NCI-H2196 treated with DMSO at 0.1 percent for 48 hours (cell line): Measurements from ENCODE around the gene RORB.

Source experiments
- DNase-seq: peaks from one replicate; lab custom pipeline; 2025; ENCODE audit not compliant: unreplicated experiment; lab: John Stamatoyannopoulos, UW

The RORB gene

DNA sequence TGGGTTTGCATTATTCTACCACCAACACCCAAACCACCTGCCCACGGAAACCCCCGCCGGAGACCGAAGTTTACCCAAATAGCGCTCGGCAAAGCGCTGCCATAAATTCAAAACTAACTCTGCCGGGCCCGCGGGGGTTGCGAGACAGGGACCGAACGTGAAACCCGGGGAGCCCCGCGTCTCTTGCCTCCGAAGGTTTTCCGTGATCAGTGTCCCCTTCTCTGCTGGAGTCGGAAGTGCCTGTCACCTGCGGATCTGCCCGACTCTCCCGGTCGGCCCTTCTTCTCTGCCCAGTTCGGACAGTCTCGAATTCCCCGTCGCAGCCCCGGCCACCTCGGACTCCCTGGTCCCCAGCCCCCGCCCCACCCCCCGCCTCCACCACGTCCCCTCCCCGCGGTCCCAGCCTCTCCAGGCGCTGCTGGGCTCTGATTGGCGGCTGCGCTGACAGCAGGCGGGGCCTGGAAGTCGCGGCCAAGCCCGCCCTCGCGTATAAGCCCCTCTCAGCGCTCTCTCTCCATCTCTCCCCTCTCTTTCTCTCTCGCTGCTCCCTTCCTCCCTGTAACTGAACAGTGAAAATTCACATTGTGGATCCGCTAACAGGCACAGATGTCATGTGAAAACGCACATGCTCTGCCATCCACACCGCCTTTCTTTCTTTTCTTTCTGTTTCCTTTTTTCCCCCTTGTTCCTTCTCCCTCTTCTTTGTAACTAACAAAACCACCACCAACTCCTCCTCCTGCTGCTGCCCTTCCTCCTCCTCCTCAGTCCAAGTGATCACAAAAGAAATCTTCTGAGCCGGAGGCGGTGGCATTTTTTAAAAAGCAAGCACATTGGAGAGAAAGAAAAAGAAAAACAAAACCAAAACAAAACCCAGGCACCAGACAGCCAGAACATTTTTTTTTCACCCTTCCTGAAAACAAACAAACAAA is at the start of gene RORB:
TSS of gene RORB (plus strand) at position 517 of the 929 bp plus-strand sequence. CDS start 642 bp downstream, outside the sequence.
- DNase-seq, result peak; percentile 5

DNA sequence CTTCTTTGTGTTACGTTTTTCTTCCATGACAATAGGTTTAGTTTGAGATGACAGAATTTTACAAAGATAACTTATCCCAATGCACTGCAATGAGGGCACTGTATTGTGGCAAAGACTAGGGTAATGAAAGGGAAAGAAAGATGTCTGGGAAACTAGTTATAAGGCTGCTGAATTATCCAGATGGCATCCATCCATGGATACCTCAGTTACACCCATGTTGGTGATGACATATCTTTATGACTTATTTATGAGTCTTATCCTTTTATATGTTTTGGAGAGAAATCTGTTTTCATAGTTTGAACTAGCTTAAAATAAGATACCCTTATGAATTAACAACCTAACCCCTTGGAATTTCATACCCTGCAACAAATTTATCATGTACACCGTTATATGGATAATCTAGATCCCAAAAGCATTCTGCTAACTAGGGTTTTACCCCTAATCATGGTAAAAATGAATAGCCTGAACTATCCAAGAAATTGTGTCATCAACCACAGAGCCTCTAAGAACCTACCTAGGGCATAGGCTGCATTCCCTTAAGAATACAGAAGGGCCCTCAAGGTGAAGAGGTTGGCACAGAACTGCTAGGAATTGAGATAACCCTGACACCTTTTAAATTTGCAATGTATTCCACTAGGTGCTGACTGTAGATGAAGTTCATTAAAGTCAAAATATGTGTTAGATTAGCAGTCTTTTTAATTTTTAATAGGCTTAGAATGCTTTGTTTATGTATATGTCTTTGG is 49.5 kb upstream of the RORB start:
- DNase-seq, result no peak

DNA sequence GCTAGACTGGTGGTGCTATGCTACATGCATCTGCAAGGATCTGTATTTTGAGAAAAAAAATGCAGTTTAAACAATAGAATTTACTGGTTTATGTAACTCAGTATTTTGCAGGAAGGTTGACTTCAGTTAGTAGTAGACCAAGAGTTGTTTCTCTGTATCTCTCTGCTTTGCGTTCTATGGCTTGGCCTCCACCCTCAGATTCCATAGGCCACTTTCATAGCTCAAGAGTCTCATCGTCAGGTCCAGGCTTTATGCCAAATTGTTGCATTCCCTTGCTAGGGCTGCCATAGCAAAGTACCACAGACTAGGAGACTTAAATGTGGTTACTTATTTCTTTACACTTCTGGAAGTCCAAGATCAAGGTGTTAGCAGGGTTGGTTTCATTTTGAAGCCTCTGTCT is 48.1 kb upstream of the RORB start:
- no peak for DNase-seq

DNA sequence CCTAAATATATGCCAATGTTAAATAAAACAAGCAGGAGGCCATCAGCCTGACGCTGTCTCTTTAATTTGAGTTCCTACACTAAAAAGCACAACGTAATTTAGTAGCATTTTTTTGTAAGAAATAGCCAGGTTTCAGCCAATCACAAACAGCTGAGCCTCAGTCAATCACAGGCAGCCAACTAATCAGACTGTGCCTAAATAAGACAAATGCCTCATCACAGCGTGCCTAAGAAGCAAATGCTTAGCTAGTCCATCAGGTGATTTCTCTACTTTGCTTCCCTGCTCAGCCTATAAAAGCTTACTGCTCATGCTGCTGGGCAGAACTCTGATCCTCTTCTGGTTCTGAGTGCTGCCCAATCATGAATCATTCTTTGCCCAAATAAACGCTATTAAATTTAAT is 38.3 kb upstream of the RORB start:
- DNase-seq, result no peak

DNA sequence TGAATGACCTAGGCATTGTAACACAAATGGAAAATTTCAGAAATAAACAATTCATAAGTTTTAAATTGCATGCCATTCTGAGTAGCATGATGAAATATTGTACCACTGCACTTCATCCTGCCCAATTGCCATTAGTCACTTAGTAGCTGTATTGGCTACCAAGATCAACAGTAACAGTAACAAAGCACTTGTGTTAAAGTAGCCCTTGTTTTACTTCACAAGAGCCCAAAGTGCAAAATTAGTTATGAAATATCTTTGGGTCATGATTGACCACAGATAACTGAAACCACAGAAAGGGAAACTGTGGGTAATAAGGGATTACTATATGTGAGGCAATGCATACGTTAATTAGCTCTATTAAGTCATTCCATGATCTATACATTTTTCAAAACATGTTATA is 33.3 kb upstream of the RORB start:
- DNase-seq, result no peak

DNA sequence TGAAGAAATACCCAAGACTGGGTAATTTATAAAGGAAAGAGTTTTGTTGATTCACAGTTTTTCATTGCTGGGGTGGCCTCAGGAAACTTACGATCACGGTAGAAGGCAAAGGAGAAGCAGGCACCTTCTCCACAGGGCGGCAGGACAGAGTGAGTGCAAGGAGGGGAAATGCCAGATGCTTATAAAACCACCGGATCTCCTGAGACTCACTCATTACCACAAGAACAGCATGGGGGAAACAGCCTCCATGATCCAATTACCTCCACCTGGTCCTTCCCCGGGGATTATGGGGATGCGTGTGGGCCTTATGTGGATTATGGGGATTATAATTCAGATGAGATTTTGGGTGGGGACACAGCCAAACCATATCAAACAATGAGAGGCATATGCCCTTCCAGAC is 18.5 kb upstream of the RORB start:
- DNase-seq, result no peak

DNA sequence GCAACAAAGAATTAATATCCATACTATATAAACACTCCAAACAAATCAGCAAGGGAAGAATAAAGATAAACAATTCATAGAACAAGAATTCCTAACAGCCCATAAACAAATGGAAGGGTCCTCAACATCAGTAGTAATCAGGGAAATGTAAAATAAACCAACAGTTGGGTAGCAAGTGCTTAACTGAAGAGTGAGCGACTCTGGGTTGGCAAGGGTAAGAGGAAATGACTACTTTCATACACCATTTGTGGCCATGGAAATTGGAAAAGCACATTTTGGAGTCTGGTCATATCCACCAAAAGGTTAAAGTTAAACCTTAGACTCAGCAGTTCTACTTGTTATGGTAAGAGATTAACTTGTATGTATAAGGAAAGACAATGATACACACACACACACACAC is 17.4 kb upstream of the RORB start:
- DNase-seq, result no peak

DNA sequence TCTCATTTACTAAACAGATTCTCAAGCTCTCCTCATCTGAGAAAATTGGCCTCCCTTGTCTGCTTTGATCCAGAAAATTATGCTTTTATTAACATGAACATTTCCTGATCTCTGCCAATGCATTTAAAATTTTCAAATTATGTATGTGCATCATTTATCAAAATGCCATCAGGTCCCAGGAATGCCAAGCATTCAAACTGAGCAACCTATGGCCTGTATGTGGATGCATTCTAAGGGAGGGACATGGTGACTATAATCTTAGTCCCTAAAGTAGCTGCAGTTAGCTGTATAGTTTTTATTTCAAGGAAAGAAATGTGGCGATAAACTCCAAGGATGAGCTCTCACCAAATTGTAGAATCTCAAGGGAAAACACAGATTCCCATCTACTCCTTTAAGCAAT is 9.7 kb upstream of the RORB start:
- DNase-seq, result no peak

DNA sequence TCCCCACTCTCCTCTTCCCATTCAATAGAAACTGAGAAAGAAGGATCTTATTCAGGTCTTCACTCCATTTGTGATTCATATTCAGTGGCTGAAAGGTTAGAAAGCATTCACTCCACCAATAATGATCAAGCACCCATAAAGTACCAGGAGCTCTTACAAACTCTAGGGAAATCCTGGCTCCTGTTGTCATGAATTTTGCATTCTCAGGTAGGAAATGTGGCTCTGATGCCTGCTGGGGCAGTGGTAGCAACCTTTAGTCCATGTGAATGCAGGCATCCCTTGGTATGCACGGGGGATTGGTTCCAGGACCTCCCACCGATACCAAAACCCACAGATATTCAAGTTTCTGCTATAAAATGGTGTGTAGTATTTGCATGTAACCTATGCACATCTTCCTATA is 3.6 kb upstream of the RORB start:
- no peak for DNase-seq

DNA sequence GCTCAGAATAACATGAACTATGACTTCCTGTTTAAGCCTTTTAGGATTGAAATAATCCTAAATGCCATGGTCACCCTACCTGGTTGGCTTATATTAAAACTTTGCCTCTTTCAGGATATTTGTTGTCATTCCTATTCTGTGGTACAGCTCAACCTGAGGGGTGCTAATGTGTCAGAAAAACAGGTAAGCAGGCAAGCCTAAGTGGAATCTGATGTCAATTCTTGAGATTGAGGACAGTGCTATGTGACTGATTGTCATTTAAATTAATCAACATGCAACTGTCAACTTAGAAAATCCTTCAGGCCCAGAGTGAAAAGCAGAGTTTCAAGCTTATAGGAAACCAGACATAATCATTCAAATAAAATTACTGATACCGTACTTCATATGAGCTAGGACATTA is 2.6 kb upstream of the RORB start:
- DNase-seq, result no peak

DNA sequence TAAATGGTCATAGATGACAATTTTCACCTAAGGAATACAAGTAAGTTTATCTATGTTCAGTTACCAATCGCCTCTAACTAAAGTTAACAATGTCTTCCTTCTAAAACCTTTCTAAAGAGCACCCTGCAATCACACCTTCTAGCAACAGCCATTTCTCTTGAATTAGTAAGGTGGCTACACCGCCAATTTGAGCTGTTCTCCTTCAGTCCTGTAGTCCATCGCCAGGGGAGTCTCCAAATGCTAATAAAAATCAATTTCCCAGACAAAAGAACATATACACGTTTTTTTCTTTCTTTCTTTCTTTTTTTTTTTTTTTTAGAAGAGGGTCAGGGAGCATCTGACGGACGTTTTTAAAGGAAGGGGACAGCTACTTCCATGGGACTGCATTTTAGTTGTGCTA is 729 bp upstream of the RORB start:
- no peak for DNase-seq

DNA sequence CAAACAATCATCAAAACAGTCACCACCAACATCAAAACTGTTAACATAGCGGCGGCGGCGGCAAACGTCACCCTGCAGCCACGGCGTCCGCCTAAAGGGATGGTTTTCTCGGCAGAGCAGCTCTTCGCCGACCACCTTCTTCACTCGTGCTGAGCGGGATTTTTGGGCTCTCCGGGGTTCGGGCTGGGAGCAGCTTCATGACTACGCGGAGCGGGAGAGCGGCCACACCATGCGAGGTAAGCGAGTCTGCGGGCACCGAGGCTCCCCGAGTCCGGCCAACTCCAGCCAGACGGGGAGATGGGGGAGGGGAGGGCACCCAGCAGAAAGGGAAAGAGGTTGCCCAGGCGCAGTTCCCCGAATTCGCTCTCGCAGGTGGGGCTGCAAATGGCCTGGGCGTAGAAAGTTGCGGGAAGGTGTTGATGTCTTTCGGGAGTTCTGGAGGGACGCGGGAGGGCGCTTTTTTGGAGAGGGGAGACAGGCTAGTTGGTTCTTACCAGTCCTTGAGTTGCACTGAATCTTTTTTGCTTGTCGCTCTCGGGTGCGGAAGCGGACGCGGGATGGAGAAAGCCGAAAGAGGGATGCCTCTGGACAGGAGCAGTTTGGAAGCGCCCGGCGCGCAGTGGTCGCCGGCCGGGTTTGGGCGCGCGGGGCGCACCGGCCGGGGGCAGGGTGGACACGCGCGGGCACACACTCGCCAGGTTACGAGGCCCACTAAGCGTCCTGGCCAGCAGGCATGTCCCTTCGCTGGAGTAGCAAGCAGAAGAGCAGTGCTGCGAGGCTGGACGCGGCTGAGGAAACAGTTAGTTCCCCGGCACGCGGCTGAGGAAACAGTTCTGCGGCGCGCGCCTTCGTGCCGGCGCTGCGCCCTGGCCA is 849 bp downstream of the RORB start:
- no peak for DNase-seq

DNA sequence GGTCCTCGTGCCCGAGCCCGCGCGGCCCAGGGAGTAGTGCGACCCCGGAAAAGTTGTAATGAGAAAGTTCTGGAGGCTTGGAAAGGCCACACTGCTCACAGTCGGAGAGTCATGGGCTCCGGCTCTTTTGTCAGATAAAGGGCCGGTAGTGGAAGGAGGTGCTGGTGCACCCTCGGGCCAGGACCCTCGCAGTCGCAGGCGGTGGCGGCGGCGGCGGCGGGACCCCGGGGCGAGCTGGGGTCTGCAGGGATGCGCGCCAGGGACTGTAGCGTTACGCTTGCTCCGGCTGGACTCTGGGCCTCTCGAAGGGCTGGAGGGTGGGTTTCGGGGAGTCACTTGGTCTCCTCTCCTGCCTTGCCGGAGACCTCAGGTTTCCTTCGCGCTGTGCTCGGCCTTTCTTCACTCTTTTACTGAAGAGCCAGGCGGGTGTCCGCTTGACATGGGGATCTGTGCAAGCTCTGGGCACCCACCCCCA is 1.5 kb downstream of the RORB start:
- DNase-seq, result no peak

DNA sequence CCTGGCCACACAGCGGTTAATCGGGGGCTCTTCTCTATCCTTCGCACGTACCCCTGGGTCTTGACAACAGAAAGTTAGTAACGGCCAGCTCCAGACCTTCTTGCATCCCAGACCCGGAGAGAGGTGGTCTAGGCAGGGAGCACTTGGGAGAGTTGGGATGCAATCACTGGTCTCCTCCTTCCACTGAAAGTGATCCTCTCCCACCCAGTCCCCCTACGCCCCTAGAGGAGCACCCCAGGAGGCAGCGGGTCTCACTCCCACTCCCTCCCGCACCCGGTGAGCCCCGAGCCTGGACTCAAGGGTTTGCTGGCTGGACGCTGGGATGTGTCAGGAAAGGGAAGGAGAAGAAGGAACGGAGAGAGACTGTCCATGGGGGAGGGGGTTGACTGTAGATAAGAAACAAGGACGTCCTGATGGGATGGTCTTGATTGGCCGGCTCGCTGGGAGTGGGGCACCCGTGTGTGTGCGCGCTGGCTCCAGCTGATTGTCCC is 2.0 kb downstream of the RORB start:
- no peak for DNase-seq

DNA sequence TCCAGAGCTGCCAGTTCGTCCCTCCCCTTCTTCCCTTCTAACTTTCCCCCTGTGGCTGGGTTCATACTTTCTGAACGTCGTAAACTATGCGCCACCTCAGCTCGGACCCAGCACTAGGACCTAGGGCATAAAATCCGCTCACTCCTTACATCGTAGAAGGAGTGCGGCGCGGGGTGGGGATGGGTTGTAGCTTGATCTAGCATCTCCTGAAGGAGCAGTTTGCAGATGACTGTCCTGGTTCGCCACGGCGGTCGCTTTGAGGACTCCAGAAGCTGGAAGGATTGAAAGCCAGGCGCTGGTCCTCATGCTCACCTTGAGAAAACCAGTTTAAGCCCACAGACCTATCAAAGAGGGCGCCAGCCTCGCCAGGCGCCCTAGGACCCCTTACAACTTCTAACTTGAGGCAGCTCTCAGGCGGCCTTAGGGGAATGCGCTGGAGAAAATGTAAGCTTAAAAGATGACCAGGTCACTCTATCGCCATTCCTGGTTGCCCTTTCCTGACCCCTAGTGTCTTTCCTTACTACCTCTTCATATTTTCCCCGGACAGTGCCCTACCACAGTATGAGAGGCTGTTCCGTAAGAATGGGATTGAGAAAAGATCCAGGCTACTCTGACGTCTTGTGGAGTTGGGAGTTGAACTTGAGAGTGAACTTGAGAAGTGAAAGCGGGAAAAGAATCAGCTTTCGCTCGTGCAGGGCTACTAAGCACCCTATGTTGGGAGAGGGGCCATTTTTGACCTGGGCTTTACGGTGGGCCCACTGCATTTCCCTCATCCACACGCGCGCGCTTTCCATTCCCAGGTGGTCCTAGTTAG is 2.8 kb downstream of the RORB start:
- no peak for DNase-seq

DNA sequence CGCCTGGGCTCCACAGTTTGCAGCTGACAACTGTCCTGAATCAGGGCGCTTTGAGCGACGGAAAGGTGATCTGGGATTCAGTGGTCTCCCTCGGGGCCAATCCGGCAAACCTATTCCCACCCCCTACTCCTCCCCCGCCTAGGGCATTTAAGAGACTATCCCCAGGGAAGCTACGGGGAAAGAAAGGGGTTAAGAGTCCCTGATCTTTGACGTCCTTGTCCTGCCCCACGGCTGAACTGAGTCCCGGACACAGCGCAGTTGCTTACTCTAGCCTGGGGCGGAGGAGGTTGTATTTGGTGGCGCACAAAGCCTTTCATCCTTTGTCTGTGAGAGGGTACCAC is 3.4 kb downstream of the RORB start:
- DNase-seq, result no peak

DNA sequence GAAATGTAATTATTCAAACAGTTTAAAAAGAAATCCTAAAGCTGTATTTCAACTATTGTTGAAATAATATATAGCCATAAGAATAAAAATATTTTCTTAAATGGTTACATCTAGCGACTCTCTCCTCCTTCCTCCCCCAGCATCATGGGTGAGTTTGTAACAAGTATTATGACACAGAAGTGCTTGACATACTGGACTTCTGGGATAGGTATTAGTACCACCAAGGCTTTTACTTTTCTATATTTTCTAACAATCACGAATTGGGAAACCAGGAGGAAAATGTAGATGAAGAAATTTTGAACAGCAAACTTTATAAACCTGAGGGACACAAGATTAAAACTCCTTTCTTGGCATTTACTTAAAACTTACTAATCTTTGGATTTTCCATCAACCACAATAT is 4.4 kb downstream of the RORB start:
- no peak for DNase-seq

DNA sequence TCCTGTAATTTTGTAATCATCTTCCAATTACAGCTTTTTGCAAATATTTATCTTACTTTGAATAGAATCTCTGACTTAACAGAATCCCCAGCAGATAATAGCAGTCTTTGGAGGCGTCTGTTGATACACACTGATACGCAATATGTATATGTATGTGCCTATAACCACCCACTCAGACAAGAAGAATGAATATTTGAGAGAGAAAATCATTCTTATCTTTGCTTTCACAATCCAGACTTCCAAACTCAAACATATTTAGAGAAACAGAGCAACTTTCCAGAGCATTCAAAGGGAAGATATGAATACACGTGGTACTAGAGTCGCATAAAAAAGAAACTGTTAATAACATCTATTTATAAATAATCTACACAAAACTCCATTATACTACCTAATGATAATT is 6.1 kb downstream of the RORB start:
- no peak for DNase-seq

DNA sequence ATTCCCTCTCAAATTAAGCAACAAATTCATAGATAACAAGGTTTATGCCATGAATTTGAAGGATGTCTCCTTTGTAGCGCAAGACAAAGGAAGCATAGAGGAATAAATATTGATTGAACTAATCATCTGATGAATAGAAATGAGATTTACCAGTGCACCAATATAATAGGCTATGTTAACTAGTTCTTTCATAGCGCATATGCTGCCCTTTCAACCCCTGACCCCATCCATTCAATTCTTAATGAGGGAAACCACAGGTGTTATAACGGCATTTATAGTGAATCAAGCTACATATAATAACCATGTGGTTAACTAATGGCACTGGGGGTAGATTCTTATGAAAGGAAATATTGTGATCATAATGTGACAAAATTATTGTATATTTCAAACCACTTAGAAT is 6.5 kb downstream of the RORB start:
- no peak for DNase-seq

DNA sequence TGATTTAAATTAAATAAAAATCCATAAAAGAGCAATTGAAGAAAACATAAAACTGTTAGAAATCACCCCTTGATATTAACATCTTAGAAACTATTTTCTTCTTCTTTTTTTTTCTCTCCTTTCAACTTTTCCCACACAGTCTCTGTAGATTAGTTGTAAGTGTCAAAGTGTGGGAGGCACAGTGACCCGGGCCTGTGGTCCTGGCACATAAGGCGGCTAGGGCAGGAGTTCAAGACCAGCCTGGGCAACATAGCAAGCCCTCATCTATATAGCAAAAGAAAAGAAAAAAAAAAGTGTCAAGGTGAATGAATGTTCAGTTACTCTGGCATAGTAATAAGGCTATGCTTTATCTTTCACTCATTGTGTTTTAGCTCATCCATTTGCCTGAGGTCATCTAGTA is 14.2 kb downstream of the RORB start:
- no peak for DNase-seq
